H1 (cell line): ENCODE results near the gene SLC27A2. TPM values are rescaled to one million over a fixed set of nuclear protein-coding genes. Genes with fewer than 3 reads are reported as not detected.

Experiments used
- CTCF ChIA-PET: fragments of 300-600 bp; sonication (Branson Sonifier 250); formaldehyde crosslinking; loops from one replicate; lab custom pipeline; 2021; ENCODE audit not compliant: partially characterized antibody; lab: Charles Lee
- POLR2A ChIA-PET: fragments of 300-600 bp; sonication (Branson Sonifier 250); formaldehyde crosslinking; loops from one replicate; lab custom pipeline; 2021; ENCODE audit warnings: inconsistent platforms; ENCODE audit not compliant: partially characterized antibody; lab: Charles Lee
- DNase-seq, 2 experiments: peaks; one replicate each; pipeline versions ENCODE4 v3.0.0 to v3.0.0-alpha.2; 2010 to 2022; ENCODE audit warnings: low spot score in 2 of 2, low read depth in 1 of 2, mixed read lengths in 1 of 2
- FAIRE-seq: peaks from 2 replicates; lab custom pipeline; 2011; peaks lifted over from hg19 to GRCh38; lab: Jason Lieb, UNC
- H2AFZ ChIP-seq: 2 replicates; pipeline ENCODE4 v1.8.1; 2012; ENCODE audit warnings: low read length, inconsistent platforms
- H2AK5ac ChIP-seq: 2 replicates; pipeline ENCODE4 v1.6.1; 2013; ENCODE audit warnings: low read depth, low read length
- H2BK120ac ChIP-seq: replicated peaks from 2 replicates; pipeline ENCODE3; 2013; ENCODE audit warnings: low read depth, low read length, inconsistent platforms
- H2BK12ac ChIP-seq: 2 replicates; pipeline ENCODE4 v1.6.1; 2013; ENCODE audit warnings: low read depth, low read length
- H2BK15ac ChIP-seq: 2 replicates; pipeline ENCODE4 v1.6.1; 2013; ENCODE audit warnings: low read length
- H2BK20ac ChIP-seq: 2 replicates; pipeline ENCODE4 v1.6.1; 2013; ENCODE audit warnings: low read length
- H2BK5ac ChIP-seq: 2 replicates; pipeline ENCODE4 v1.6.1; 2013; ENCODE audit warnings: low read depth, low read length
- H3K14ac ChIP-seq: 2 replicates; pipeline ENCODE4 v1.6.1; 2013; ENCODE audit warnings: inconsistent platforms; ENCODE audit not compliant: insufficient read length
- H3K18ac ChIP-seq: 2 replicates; pipeline ENCODE4 v1.6.1; 2013; ENCODE audit warnings: low read length; ENCODE audit errors: extremely low read depth
- H3K23ac ChIP-seq: 2 replicates; pipeline ENCODE4 v1.6.1; 2013; ENCODE audit warnings: inconsistent platforms; ENCODE audit not compliant: insufficient read length
- H3K23me2 ChIP-seq: 2 replicates; pipeline ENCODE4 v1.6.1; 2013; ENCODE audit warnings: low read depth, low read length
- H3K27ac ChIP-seq: 2 replicates; pipeline ENCODE4 v1.6.1; 2011; ENCODE audit warnings: low read depth, low read length, inconsistent platforms
- H3K27me3 ChIP-seq, 4 experiments: replicated peaks in 1 of 4; 1 replicate in 1 of 4; 2 replicates in 3 of 4; pipeline versions ENCODE4 v1.6.1 to v1.8.1; 2011 to 2013; ENCODE audit warnings: low read length in 3 of 4, mild to moderate bottlenecking in 3 of 4, inconsistent platforms in 2 of 4, mixed read lengths in 2 of 4, moderate library complexity in 1 of 4; ENCODE audit not compliant: control insufficient read depth in 3 of 4, insufficient read depth in 3 of 4; ENCODE audit errors: extremely low read depth in 1 of 4
- H3K36me3 ChIP-seq, 4 experiments: 2 replicates each; pipeline versions ENCODE4 v1.6.1 to v1.8.1; 2011 to 2013; ENCODE audit warnings: mild to moderate bottlenecking in 4 of 4, low read length in 3 of 4, moderate library complexity in 2 of 4, control low read depth in 1 of 4, inconsistent platforms in 1 of 4; ENCODE audit not compliant: insufficient read depth in 4 of 4, control insufficient read depth in 2 of 4
- H3K4ac ChIP-seq: replicated peaks from 2 replicates; pipeline ENCODE3; 2013; ENCODE audit warnings: low read length, low read depth, mixed read lengths, inconsistent platforms; ENCODE audit not compliant: insufficient read length
- H3K4me1 ChIP-seq, 4 experiments: replicated peaks in 1 of 4; 1 replicate in 1 of 4; 2 replicates in 3 of 4; pipeline versions ENCODE4 v1.6.1 to v1.8.1; 2011 to 2013; ENCODE audit warnings: low read length in 3 of 4, inconsistent platforms in 2 of 4, mixed read lengths in 1 of 4; ENCODE audit not compliant: insufficient read depth in 4 of 4, control insufficient read depth in 3 of 4
- H3K4me2 ChIP-seq, 2 experiments: 2 replicates each; pipeline versions ENCODE4 v1.6.1 to v1.8.1; 2011 to 2013; ENCODE audit warnings: low read depth in 2 of 2, low read length in 2 of 2, control low read depth in 1 of 2, inconsistent platforms in 1 of 2, mild to moderate bottlenecking in 1 of 2; ENCODE audit not compliant: insufficient read depth in 1 of 2
- H3K4me3 ChIP-seq, 4 experiments: fragments of 200-600, 300-600 bp in 1 of 4; sonication (generic), shearing (Covaris generic), sonication (Bioruptor Twin) in 1 of 4; 2 replicates each; pipeline versions ENCODE4 v1.5.1 to v1.8.1; 2011 to 2016; ENCODE audit warnings: low read length in 4 of 4, low read depth in 3 of 4, control low read depth in 2 of 4, inconsistent platforms in 2 of 4, mild to moderate bottlenecking in 2 of 4, mixed read lengths in 1 of 4, moderate library complexity in 1 of 4; ENCODE audit not compliant: insufficient read depth in 2 of 4; ENCODE audit errors: extremely low read depth in 1 of 4
- H3K56ac ChIP-seq: replicated peaks from 2 replicates; pipeline ENCODE3; 2013; ENCODE audit warnings: low read depth, mild to moderate bottlenecking, mixed read lengths, low read length, inconsistent platforms; ENCODE audit not compliant: insufficient read length
- H3K79me1 ChIP-seq: 2 replicates; pipeline ENCODE4 v1.6.1; 2013; ENCODE audit warnings: low read depth, low read length, control low read depth
- H3K79me2 ChIP-seq, 2 experiments: 2 replicates each; pipeline versions ENCODE4 v1.6.1 to v1.8.1; 2012 to 2013; ENCODE audit warnings: low read length in 2 of 2, mild to moderate bottlenecking in 2 of 2, inconsistent platforms in 1 of 2; ENCODE audit not compliant: insufficient read depth in 2 of 2, control insufficient read depth in 1 of 2
- H3K9ac ChIP-seq, 4 experiments: replicated peaks in 1 of 4; 1 replicate in 1 of 4; 2 replicates in 3 of 4; pipeline versions ENCODE4 v1.6.1 to v1.8.1; 2011 to 2013; ENCODE audit warnings: low read depth in 3 of 4, low read length in 3 of 4, control low read depth in 2 of 4, mild to moderate bottlenecking in 2 of 4, moderate library complexity in 2 of 4, inconsistent platforms in 1 of 4; ENCODE audit errors: extremely low read depth in 1 of 4
- H3K9me3 ChIP-seq, 2 experiments: 2 replicates each; pipeline versions ENCODE4 v1.6.1 to v1.8.1; 2012 to 2013; ENCODE audit warnings: mild to moderate bottlenecking in 2 of 2, moderate library complexity in 2 of 2, control low read depth in 1 of 2, inconsistent platforms in 1 of 2, low read depth in 1 of 2, low read length in 1 of 2, mixed read lengths in 1 of 2; ENCODE audit not compliant: insufficient read depth in 2 of 2
- H4K20me1 ChIP-seq, 2 experiments: replicated peaks in 1 of 2; 2 replicates each; pipeline versions ENCODE3 to v1.8.1; 2011 to 2013; ENCODE audit warnings: inconsistent platforms in 2 of 2, low read length in 2 of 2, mild to moderate bottlenecking in 1 of 2; ENCODE audit not compliant: insufficient read depth in 2 of 2, control insufficient read depth in 1 of 2
- H4K5ac ChIP-seq: 2 replicates; pipeline ENCODE4 v1.6.1; 2013; ENCODE audit warnings: low read length, low read depth, mixed read lengths, inconsistent platforms; ENCODE audit not compliant: insufficient read length
- H4K8ac ChIP-seq: 2 replicates; pipeline ENCODE4 v1.8.0; 2013; ENCODE audit warnings: mild to moderate bottlenecking, moderate library complexity, low read length, inconsistent platforms; ENCODE audit not compliant: insufficient read depth; ENCODE audit errors: extremely low read depth
- H4K91ac ChIP-seq: replicated peaks from 2 replicates; pipeline ENCODE3; 2013; ENCODE audit warnings: low read length, mixed read lengths, inconsistent platforms; ENCODE audit not compliant: insufficient read length
- CBX5 ChIP-seq: fragments of 300-800, 300-1000 bp; sonication (generic); IDR thresholded peaks from 2 replicates; pipeline ENCODE4 v1.7.1; 2016; ENCODE audit warnings: antibody characterized with exemption, low read length, low read depth
- CHD2 ChIP-seq: IDR thresholded peaks from 2 replicates; pipeline ENCODE4 v1.6.1; 2012; ENCODE audit warnings: low read length, improper control_type of control experiment
- HDAC6 ChIP-seq: IDR thresholded peaks from one replicate; pipeline ENCODE4 v1.7.1; 2012; ENCODE audit warnings: low read depth, mild to moderate bottlenecking, inconsistent platforms, low read length, moderate library complexity
- POLR2A ChIP-seq, 2 experiments: IDR thresholded peaks; 1 replicate in 1 of 2; 2 replicates in 1 of 2; pipeline ENCODE4 v1.6.1; 2011; ENCODE audit warnings: low read depth in 2 of 2, low read length in 2 of 2, mild to moderate bottlenecking in 2 of 2; ENCODE audit errors: control extremely low read depth in 1 of 2
- SIRT6 ChIP-seq: IDR thresholded peaks from one replicate; pipeline ENCODE4 v1.7.1; 2012; ENCODE audit warnings: low read length, inconsistent platforms
- TBP ChIP-seq: IDR thresholded peaks from 2 replicates; pipeline ENCODE4 v1.6.1; 2011; ENCODE audit warnings: low read depth, low read length, improper control_type of control experiment
- WGBS, 2 experiments: shearing (Covaris generic) in 1 of 2; methylation state at CpG; one replicate each; pipeline versions ENCODE4 v1.1.6 to v1.1.7; 2013 to 2015; ENCODE audit warnings: low lambda C conversion rate in 2 of 2, mixed read lengths in 2 of 2, inconsistent platforms in 1 of 2, low coverage in 1 of 2, missing lambda C conversion rate in 1 of 2; ENCODE audit not compliant: insufficient replicate concordance in 2 of 2, insufficient coverage in 1 of 2, insufficient read length in 1 of 2; ENCODE audit errors: extremely low coverage in 1 of 2, missing lambda C conversion rate in 1 of 2; 5-methylcytosine and 5-hydroxymethylcytosine counted together
- polyA plus RNA-seq, 7 experiments: library from polyadenylated mRNA; depleted of rRNA in 3 of 7; stranded (reverse) in 5 of 7; unstranded in 2 of 7; fragments of >200 nt in 5 of 7; fragments of 200-250 nt in 2 of 7; gene quantifications; 1 replicate in 5 of 7; 2 replicates in 1 of 7; 4 replicates in 1 of 7; pipeline versions ENCODE4 v1.2.1 to v1.2.3, GENCODE V29; 2011 to 2013; ENCODE audit warnings: missing spikeins in 2 of 7, mixed read lengths in 2 of 7
- total RNA-seq: library from RNA; stranded (reverse); fragmentation: NEBNext Ultra II Directional; extraction: Animal tissue kit (Norgen Biotek cat#: 25700); gene quantifications from 2 replicates; pipeline ENCODE4 v1.2.1, GENCODE V29; 2021

Gene SLC27A2
- total and polyA plus RNA-seq, 2 of the 8 experiments (the other 6 are each of a cell fraction or from before 2014, with no cell fraction given), result 5.6 to 5.8 TPM

- H3K9me3 ChIP-seq, result no peaks in the 10 kb centered on the region
- no peak overlapping the region for H2BK20ac ChIP-seq
- no peak overlapping the region for H2BK12ac ChIP-seq
- no peak overlapping the region for H3K4me2 ChIP-seq
- H3K18ac ChIP-seq, result no peak overlapping the region
- DNase-seq, result no peak
- H2AFZ ChIP-seq, result no peak overlapping the region
- peaks cover 3 to 14% (median 12%) of the 10 kb centered on the region in 4 experiments for H3K27me3 ChIP-seq
- POLR2A ChIA-PET, result no interaction called here
- no peak overlapping the region for H4K5ac ChIP-seq
- no peaks in the 10 kb centered on the region for H3K79me2 ChIP-seq
- no peak overlapping the region for H4K8ac ChIP-seq
- no peak overlapping the region for H3K9ac ChIP-seq
- H2BK120ac ChIP-seq, result no peak overlapping the region
- WGBS, 2 experiments, result 88% methylated on average over 2 of the region's 2 CpGs; no CpG with 5 or more reads in 1 of the 2 experiments
- H2AK5ac ChIP-seq, result no peak overlapping the region
- H3K79me1 ChIP-seq, result no peaks in the 10 kb centered on the region
- FAIRE-seq, result no peak
- H3K4ac ChIP-seq, result no peak overlapping the region
- no peak overlapping the region for H3K4me3 ChIP-seq
- CTCF ChIA-PET, result interaction anchor here (0.7 to 1.0 kb wide), 3 partner anchors 129 to 1108 kb away, joined by 3 to 4 read pairs (median 3); no protein-coding TSS in a partner anchor
- H2BK5ac ChIP-seq, result no peak overlapping the region
- H3K23ac ChIP-seq, result no peak overlapping the region
- no peak overlapping the region for H3K56ac ChIP-seq
- H4K20me1 ChIP-seq, result peaks cover 0 to 1% of the 10 kb centered on the region in 2 experiments
- no peaks in the 10 kb centered on the region for H3K36me3 ChIP-seq
- H4K91ac ChIP-seq, result no peak overlapping the region
- H3K4me1 ChIP-seq, result peaks cover 0 to 4% (median 2%) of the 10 kb centered on the region in 4 experiments; a peak in 6 of 7 replicates
- H3K14ac ChIP-seq, result no peak overlapping the region
- H2BK15ac ChIP-seq, result no peak overlapping the region
- no peak overlapping the region for H3K27ac ChIP-seq
- peaks cover 6% of the 10 kb centered on the region; the same call in 1 of the 2 replicates for H3K23me2 ChIP-seq
- TF ChIP-seq CBX5 (no peak), POLR2A (IDR thresholded peaks at IDR 0.05; ENCODE audit: control extremely low read depth in 1 of 2, low read depth in 2 of 2, low read length in 2 of 2) (no peak), SIRT6 (no peak), TBP (no peak), CHD2 (no peak), HDAC6 (no peak)
Measured at GRCh38 chr15:50187525-50187924, 5.5 kb downstream of the SLC27A2 start.
